Activated CD8-positive, alpha-beta T cell treated with anti-CD3 and anti-CD28 coated beads for 36 hours (primary cell): ENCODE results near the gene PLA2G2A. TPM values are rescaled to one million over a fixed set of nuclear protein-coding genes. Genes with fewer than 3 reads are reported as not detected.

Experiments used
- ATAC-seq: fragments of 200-7000 bp; cut with Tn5 transposase; one replicate; pipeline ENCODE4 v1.10.0; 2021; ENCODE audit warnings: mild to moderate bottlenecking, moderate library complexity
- CTCF ChIA-PET: fragments of 350-600 bp; sonication (Branson Sonifier 250); formaldehyde crosslinking; loops from one replicate; lab custom pipeline; 2021; ENCODE audit warnings: antibody characterized with exemption; lab: Charles Lee
- POLR2A ChIA-PET: fragments of 350-600 bp; sonication (Branson Sonifier 250); formaldehyde crosslinking; loops from one replicate; lab custom pipeline; 2021; ENCODE audit warnings: antibody characterized with exemption; lab: Charles Lee
- DNase-seq: peaks from one replicate; pipeline ENCODE4 v3.0.0-alpha.2; 2020
- H3K27ac Mint-ChIP-seq: one replicate; pipeline ENCODE4 v1.8.0; 2021; ENCODE audit warnings: mild to moderate bottlenecking, mixed read lengths
- H3K27me3 Mint-ChIP-seq: one replicate; pipeline ENCODE4 v1.8.0; 2021; ENCODE audit warnings: mixed read lengths
- H3K36me3 Mint-ChIP-seq: one replicate; pipeline ENCODE4 v1.8.0; 2021; ENCODE audit warnings: low read depth, mixed read lengths
- H3K4me1 Mint-ChIP-seq: one replicate; pipeline ENCODE4 v1.8.0; 2021; ENCODE audit warnings: low read depth, mixed read lengths
- H3K4me3 Mint-ChIP-seq: one replicate; pipeline ENCODE4 v1.8.0; 2021; ENCODE audit warnings: mild to moderate bottlenecking, moderate library complexity, mixed read lengths
- H3K9me3 Mint-ChIP-seq: one replicate; pipeline ENCODE4 v1.8.0; 2021; ENCODE audit warnings: mixed read lengths
- CTCF ChIP-seq: fragments of 200-600 bp; IDR thresholded peaks from one replicate; pipeline ENCODE4 v1.8.0; 2022; ENCODE audit warnings: antibody characterized with exemption, mild to moderate bottlenecking
- intact Hi-C: fragments of 100-400 bp; cut with micrococcal nuclease; formaldehyde crosslinking; loops from one replicate; pipeline ENCODE4 v1.10.0; 2022
- total RNA-seq, 2 experiments: library from RNA; stranded (reverse); gene quantifications; one replicate each; pipeline ENCODE4 v1.2.3, GENCODE V29; 2021

The PLA2G2A gene
- total RNA-seq, 2 experiments from 2014 or later = not detected

DNA sequence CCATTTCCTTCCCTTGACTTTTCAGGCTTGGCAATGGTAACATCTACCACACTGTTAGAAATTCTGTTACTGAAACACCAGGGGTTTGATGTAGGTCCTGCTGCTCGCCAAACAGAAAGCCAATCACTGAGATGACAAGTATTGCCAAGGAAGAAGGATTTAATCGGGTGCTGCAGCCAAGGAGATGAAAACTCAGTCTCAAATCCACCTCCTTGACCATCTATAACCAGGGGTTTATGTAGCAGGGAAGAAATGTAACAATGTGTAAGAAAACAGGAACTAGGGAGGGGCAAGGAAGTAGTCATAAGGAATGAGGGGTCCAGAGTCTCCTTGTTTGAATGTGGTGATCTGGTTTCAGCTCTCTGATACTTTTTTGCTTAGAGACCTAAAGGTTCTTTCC is 25.4 kb downstream of the PLA2G2A start:
- no peak overlapping the region for H3K4me3 Mint-ChIP-seq
- TF ChIP-seq CTCF = no peak

DNA sequence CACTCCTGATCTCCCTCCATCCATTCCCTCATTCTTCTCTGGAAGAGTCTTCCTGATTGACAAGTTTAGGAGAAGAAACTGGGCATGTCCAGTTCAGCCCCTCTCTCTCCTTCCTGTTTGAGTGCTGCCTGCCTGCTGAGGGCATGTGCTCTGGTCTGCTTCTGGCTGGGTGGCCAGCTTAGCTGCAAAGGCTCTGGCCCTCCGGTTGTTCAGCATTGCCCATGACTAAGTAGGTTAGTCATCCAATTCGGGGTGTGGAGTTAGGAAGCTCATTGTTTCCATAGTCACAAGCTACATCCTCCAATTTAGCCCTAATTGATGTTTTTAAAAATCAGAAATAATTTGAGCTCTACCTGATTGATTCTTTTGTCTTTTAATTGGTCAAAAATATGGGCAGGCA is 30.4 kb downstream of the PLA2G2A start:
- Mint-ChIP-seq H3K36me3 (no peaks in the 10 kb centered on the region), H3K4me3 (no peak overlapping the region), H3K9me3 (no peaks in the 10 kb centered on the region), H3K27ac (no peak overlapping the region), H3K4me1 (no peaks in the 10 kb centered on the region), H3K27me3 (peaks cover 24% of the 10 kb centered on the region)
- no peak for TF ChIP-seq CTCF
- intact Hi-C loops = no loop called here
- no peak for ATAC-seq
- no peak for DNase-seq
- ChIA-PET CTCF (no interaction called here), POLR2A (no interaction called here)

More for the DNA sequence above, 25.4 kb downstream of the PLA2G2A start:
- ATAC-seq (no peak), DNase-seq (no peak)
- CTCF ChIA-PET = no interaction called here
- Mint-ChIP-seq H3K36me3 (no peaks in the 10 kb centered on the region), H3K27ac (no peak overlapping the region), H3K27me3 (peaks cover 30% of the 10 kb centered on the region), H3K9me3 (no peaks in the 10 kb centered on the region), H3K4me1 (peaks cover 2% of the 10 kb centered on the region)
- intact Hi-C loops = no loop called here
- POLR2A ChIA-PET = no interaction called here

- DNase-seq = no peak
- no peaks in the 10 kb centered on the region for H3K36me3 Mint-ChIP-seq
- H3K4me1 Mint-ChIP-seq = no peaks in the 10 kb centered on the region
- no peak overlapping the region for H3K4me3 Mint-ChIP-seq
- ATAC-seq = no peak
- H3K9me3 Mint-ChIP-seq = no peaks in the 10 kb centered on the region
- no peak for TF ChIP-seq CTCF
- intact Hi-C loops = no loop called here
- peaks cover 20% of the 10 kb centered on the region for H3K27me3 Mint-ChIP-seq
- POLR2A ChIA-PET = no interaction called here
- CTCF ChIA-PET = no interaction called here
- H3K27ac Mint-ChIP-seq = no peak overlapping the region
Measured at GRCh38 chr1:19946971-19947370, 32.4 kb downstream of the PLA2G2A start.

GRCh38 chr1:19946331-19946751 is 33.1 kb downstream of the PLA2G2A start:
- no peak overlapping the region for H3K4me3 Mint-ChIP-seq
- POLR2A ChIA-PET = no interaction called here
- H3K27me3 Mint-ChIP-seq = peaks cover 19% of the 10 kb centered on the region
- CTCF ChIA-PET = no interaction called here
- no peaks in the 10 kb centered on the region for H3K4me1 Mint-ChIP-seq
- H3K9me3 Mint-ChIP-seq = no peaks in the 10 kb centered on the region
- no peak for DNase-seq
- no peak for TF ChIP-seq CTCF
- ATAC-seq = no peak
- no peaks in the 10 kb centered on the region for H3K36me3 Mint-ChIP-seq
- no peak overlapping the region for H3K27ac Mint-ChIP-seq
- intact Hi-C loops = no loop called here

- Mint-ChIP-seq H3K27ac (no peak overlapping the region), H3K4me1 (no peaks in the 10 kb centered on the region), H3K36me3 (no peaks in the 10 kb centered on the region), H3K9me3 (no peaks in the 10 kb centered on the region), H3K4me3 (no peak overlapping the region), H3K27me3 (peaks cover 19% of the 10 kb centered on the region)
- intact Hi-C loops = no loop called here
- DNase-seq (no peak), ATAC-seq (no peak)
- CTCF ChIA-PET = no interaction called here
- POLR2A ChIA-PET = no interaction called here
- TF ChIP-seq CTCF = no peak
Measured at GRCh38 chr1:19945914-19946313, 33.5 kb downstream of the PLA2G2A start.
